T-helper 17 cell (primary cell): ENCODE measurements around the gene ACRBP. TPM values are rescaled to one million over a fixed set of nuclear protein-coding genes. Genes with fewer than 3 reads are reported as not detected.

ENCODE experiments used
- ATAC-seq: fragments of 150-1000 bp; cut with Tn5 transposase; 2 replicates; pipeline ENCODE4 v1.10.0; 2021; ENCODE audit warnings: mild to moderate bottlenecking, moderate library complexity
- DNase-seq, 3 donors: peaks; one replicate each; pipeline versions ENCODE4 v3.0.0 to v3.0.0-alpha.2; 2020 to 2021
- H3K9me3 ChIP-seq: one replicate; pipeline ENCODE4 v1.7.0; 2013; ENCODE audit warnings: low read length, mild to moderate bottlenecking; ENCODE audit not compliant: control insufficient read depth, poor library complexity, severe bottlenecking
- H3K27ac Mint-ChIP-seq: one replicate; pipeline ENCODE4 v1.8.0; 2022; ENCODE audit warnings: mild to moderate bottlenecking, moderate library complexity, mixed read lengths
- H3K27me3 Mint-ChIP-seq: one replicate; pipeline ENCODE4 v1.8.0; 2022; ENCODE audit warnings: mixed read lengths
- H3K36me3 Mint-ChIP-seq: one replicate; pipeline ENCODE4 v1.8.0; 2022; ENCODE audit warnings: low read depth, mixed read lengths
- H3K4me1 Mint-ChIP-seq: one replicate; pipeline ENCODE4 v1.8.0; 2022; ENCODE audit warnings: mild to moderate bottlenecking, mixed read lengths
- H3K4me3 Mint-ChIP-seq: one replicate; pipeline ENCODE4 v1.8.0; 2022; ENCODE audit warnings: mild to moderate bottlenecking, moderate library complexity, mixed read lengths
- total RNA-seq, 4 donors: library from RNA in 2 of 4; stranded (reverse) in 2 of 4; gene quantifications; one replicate each; pipeline ENCODE4 v1.2.3 and lab custom pipeline; 2022 to 2026

The ACRBP gene
- total RNA-seq, 2 donors from 2014 or later: 3.4 to 90.0 TPM

DNA sequence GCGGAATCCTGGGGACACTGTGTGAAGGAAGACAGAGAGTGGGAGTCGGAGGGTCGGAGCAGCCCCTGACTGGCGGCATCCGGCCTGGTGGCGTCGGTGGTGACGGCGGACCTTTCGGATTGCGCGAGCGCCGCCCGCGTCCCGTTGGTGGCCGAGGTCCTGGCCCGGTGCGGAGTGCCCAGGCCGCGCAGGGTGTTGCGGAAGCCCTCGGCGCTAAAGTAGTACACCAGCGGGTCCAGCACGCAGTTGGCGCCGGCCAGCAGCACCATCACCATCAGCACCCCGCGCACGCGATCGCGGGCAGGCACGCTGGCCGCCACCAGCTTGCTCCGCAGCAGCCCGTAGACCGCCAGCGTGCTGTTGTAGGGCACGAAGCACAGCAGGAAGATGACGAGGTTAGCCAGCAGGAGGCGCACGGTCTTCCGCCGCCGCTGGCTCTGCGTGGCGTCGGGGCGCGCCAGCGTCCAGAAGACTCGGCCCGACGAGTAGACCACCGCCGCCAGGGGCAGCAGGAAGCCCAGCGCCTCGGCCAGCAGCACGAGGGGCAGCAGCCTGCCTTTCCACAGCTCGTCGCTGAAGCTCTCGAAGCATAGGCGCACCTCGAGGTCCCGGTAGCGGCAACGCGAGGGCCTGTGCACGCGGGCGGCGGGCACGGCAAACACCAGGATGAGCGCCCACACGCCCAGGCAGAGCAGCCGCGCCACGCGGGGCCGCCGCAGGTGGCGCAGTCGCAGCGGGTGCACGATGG is 26.9 kb downstream of the ACRBP start:
- H3K9me3 ChIP-seq: no peaks in the 10 kb centered on the region
- DNase-seq (peak; percentile 37 to 45 (median 45)), ATAC-seq (peak; percentile 82)
- Mint-ChIP-seq H3K36me3 (no peaks in the 10 kb centered on the region), H3K27ac (peak overlapping the region; percentile 6), H3K4me3 (peak overlapping the region; percentile 77), H3K4me1 (peaks cover 17% of the 10 kb centered on the region), H3K27me3 (no peaks in the 10 kb centered on the region)

DNA sequence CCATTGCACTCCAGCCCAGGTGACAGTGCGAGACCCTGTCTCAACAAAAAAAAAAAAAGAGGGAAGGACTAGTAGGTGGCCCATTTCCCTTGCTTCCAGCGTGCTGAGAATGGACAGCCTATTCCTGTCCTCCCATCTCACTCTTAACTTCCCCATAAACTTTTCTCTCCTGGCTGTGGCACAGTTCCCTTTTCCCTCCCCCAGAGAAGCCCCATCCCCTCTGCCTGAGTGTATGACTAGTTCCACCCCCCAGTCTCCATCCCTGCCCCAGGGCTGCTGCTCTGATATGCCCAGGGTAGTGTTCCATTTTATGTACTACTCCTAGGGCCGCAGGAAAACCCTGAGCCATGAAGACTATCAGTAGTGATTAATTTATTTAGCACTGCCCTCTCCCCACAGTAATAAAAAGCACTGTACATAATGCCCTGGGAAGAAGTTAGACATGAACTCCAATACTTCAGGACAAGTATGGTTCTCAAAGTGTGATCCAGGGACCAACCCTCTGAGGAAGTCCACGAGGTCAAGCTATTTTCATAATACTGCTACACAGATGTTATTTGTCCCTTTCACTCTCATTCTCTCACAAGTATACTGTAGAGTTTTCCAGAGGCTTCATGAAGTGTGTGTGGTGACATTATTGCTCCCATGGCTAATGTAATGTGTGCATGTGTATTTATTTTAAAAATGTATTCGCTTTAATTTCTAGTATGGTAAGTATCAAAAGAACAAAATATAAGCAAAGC is 28.6 kb downstream of the ACRBP start:
- Mint-ChIP-seq H3K4me3 (no peak overlapping the region), H3K4me1 (peaks cover 17% of the 10 kb centered on the region), H3K27me3 (no peaks in the 10 kb centered on the region), H3K36me3 (no peaks in the 10 kb centered on the region), H3K27ac (peak overlapping the region; percentile 80)
- no peaks in the 10 kb centered on the region for H3K9me3 ChIP-seq
- ATAC-seq: no peak
- no peak for DNase-seq

- no peak for DNase-seq
- H3K4me3 Mint-ChIP-seq: no peak overlapping the region
These were observed 31.4 kb downstream of the ACRBP start for GRCh38 chr12:6615802-6616201.

GRCh38 chr12:6614513-6615172 is 32.6 kb downstream of the ACRBP start:
- H3K9me3 ChIP-seq: no peaks in the 10 kb centered on the region
- DNase-seq (no peak), ATAC-seq (no peak)
- H3K27ac Mint-ChIP-seq: peak overlapping the region; percentile 70
- peak overlapping the region; percentile 73 for H3K4me3 Mint-ChIP-seq
- H3K36me3 Mint-ChIP-seq: no peaks in the 10 kb centered on the region
- H3K4me1 Mint-ChIP-seq: peaks cover 37% of the 10 kb centered on the region
- H3K27me3 Mint-ChIP-seq: no peaks in the 10 kb centered on the region

More at GRCh38 chr12:6615802-6616201, 31.4 kb downstream of the ACRBP start:
- Mint-ChIP-seq H3K4me1 (peaks cover 38% of the 10 kb centered on the region), H3K27me3 (no peaks in the 10 kb centered on the region), H3K27ac (no peak overlapping the region), H3K36me3 (no peaks in the 10 kb centered on the region)
- no peak for ATAC-seq
- no peaks in the 10 kb centered on the region for H3K9me3 ChIP-seq

DNA sequence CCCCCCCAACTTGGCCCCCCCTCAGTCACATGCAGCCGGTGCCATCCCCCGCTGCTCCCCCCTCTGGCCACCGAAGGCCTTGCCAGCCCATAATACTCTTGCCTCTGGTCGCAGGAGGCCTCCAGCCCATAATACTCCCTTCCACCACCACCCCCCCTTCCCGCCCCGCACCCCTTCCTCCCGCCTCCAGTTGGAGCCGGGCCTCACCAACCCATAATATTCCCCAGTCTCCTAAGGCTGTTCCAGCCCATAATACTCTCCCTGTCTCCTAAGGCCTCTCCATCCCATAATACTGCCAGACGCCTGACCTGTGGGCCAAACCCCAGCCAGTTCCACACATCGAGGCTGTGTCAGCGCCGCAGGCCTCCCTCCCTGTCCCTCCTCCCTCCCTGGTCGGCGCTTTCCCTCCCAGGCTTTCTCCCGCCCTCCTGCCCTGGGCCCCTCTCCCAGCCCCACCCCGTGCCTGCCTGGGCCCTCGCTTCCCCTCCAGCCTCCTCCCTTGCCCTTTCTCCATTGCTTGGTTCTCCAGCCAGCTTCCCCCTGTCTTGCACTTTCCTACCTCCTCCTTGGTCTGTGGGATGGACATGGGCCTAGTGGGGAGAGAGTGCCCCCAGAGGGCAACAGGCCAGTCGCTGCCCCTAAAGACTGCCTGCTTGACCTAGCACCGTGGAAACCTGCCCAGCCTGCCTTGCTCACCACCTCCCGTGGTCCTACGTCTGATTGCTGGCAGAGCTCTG is 33.3 kb downstream of the ACRBP start:
- Mint-ChIP-seq H3K4me3 (peak overlapping the region; percentile 73), H3K27ac (peak overlapping the region; percentile 70), H3K4me1 (peaks cover 34% of the 10 kb centered on the region), H3K36me3 (no peaks in the 10 kb centered on the region), H3K27me3 (no peaks in the 10 kb centered on the region)
- no peaks in the 10 kb centered on the region for H3K9me3 ChIP-seq
- ATAC-seq (peak; percentile 52), DNase-seq (no peak)

- H3K4me3 Mint-ChIP-seq: peak overlapping the region; percentile 76
- DNase-seq: no peak
- H3K27me3 Mint-ChIP-seq: no peaks in the 10 kb centered on the region
- H3K4me1 Mint-ChIP-seq: peaks cover 34% of the 10 kb centered on the region
- no peak overlapping the region for H3K27ac Mint-ChIP-seq
- H3K36me3 Mint-ChIP-seq: no peaks in the 10 kb centered on the region
- H3K9me3 ChIP-seq: no peaks in the 10 kb centered on the region
- peak; percentile 2 for ATAC-seq
These were observed 34.0 kb downstream of the ACRBP start for GRCh38 chr12:6613015-6613775.

DNA sequence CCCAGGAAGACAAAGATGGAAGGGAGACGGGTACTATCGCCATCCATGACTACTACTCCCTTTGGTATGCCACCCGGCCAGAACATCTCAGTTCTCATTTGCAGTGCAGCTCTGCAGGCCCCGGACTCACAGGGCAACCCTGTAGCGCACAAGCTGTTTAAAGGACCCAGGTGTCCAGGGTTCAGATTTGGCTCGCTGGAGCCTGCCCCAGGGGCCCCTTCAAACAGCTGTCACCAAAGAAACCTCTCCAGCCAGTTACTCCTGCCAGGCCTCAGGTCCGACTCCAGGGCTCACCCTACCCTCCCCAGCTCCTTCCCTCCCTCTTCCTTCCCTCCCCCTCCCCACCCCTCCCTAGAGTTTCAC is 34.6 kb downstream of the ACRBP start:
- DNase-seq (no peak), ATAC-seq (no peak)
- no peaks in the 10 kb centered on the region for H3K9me3 ChIP-seq
- Mint-ChIP-seq H3K27ac (no peak overlapping the region), H3K4me1 (peaks cover 30% of the 10 kb centered on the region), H3K27me3 (no peaks in the 10 kb centered on the region), H3K36me3 (no peaks in the 10 kb centered on the region), H3K4me3 (peak overlapping the region; percentile 76)

- ATAC-seq: no peak
- Mint-ChIP-seq H3K4me3 (peak overlapping the region; percentile 76), H3K4me1 (peaks cover 30% of the 10 kb centered on the region), H3K27ac (no peak overlapping the region), H3K36me3 (no peaks in the 10 kb centered on the region), H3K27me3 (no peaks in the 10 kb centered on the region)
- H3K9me3 ChIP-seq: no peaks in the 10 kb centered on the region
- no peak for DNase-seq
These were observed 35.0 kb downstream of the ACRBP start for GRCh38 chr12:6612247-6612646.

GRCh38 chr12:6608592-6609281 is 38.5 kb downstream of the ACRBP start:
- peak in 2 of 3 donors; percentile 15 to 49 for DNase-seq
- ATAC-seq: no peak
- Mint-ChIP-seq H3K4me1 (peaks cover 46% of the 10 kb centered on the region), H3K4me3 (no peak overlapping the region), H3K27ac (no peak overlapping the region), H3K27me3 (no peaks in the 10 kb centered on the region), H3K36me3 (peaks cover 6% of the 10 kb centered on the region)
- H3K9me3 ChIP-seq: no peaks in the 10 kb centered on the region

GRCh38 chr12:6607751-6608591 is 39.3 kb downstream of the ACRBP start:
- ATAC-seq (peak; percentile 51), DNase-seq (peak in 1 of 3 donors; percentile 51)
- no peaks in the 10 kb centered on the region for H3K27me3 Mint-ChIP-seq
- H3K9me3 ChIP-seq: no peaks in the 10 kb centered on the region
- H3K4me1 Mint-ChIP-seq: peaks cover 48% of the 10 kb centered on the region
- H3K27ac Mint-ChIP-seq: no peak overlapping the region
- no peak overlapping the region for H3K4me3 Mint-ChIP-seq
- H3K36me3 Mint-ChIP-seq: peaks cover 6% of the 10 kb centered on the region

- peaks cover 47% of the 10 kb centered on the region for H3K4me1 Mint-ChIP-seq
- no peaks in the 10 kb centered on the region for H3K27me3 Mint-ChIP-seq
- DNase-seq (peak; percentile 37 to 53 (median 48)), ATAC-seq (peak; percentile 33)
- no peak overlapping the region for H3K4me3 Mint-ChIP-seq
- peaks cover 9% of the 10 kb centered on the region for H3K36me3 Mint-ChIP-seq
- H3K9me3 ChIP-seq: no peaks in the 10 kb centered on the region
- no peak overlapping the region for H3K27ac Mint-ChIP-seq
These were observed 40.7 kb downstream of the ACRBP start for GRCh38 chr12:6606331-6607131.
